Breast epithelium (tissue), 4 donors: ENCODE results near the gene PXDN. TPM values are rescaled to one million over a fixed set of nuclear protein-coding genes. Genes with fewer than 3 reads are reported as not detected.
A peak's percentile ranks its signal among the peaks of the same experiment; 100 is the strongest.

Experiments
- DNase-seq, 2 donors: peaks; one replicate each; pipeline ENCODE4 v3.0.0-alpha.2; 2019; ENCODE audit warnings: low spot score in 2 of 2
- H3K27ac ChIP-seq, 2 donors: fragments of 200-600 bp; sonication (generic) in 1 of 2; one replicate each; pipeline ENCODE4 v1.5.1; 2016 to 2019; ENCODE audit warnings: mild to moderate bottlenecking in 1 of 2
- H3K27me3 ChIP-seq, 2 donors: fragments of 200-600 bp; sonication (generic) in 1 of 2; one replicate each; pipeline versions ENCODE4 v1.5.1 to v1.6.0; 2017 to 2019; ENCODE audit warnings: control low read depth in 1 of 2, mild to moderate bottlenecking in 1 of 2
- H3K36me3 ChIP-seq: fragments of 200-600 bp; one replicate; pipeline ENCODE4 v1.5.1; 2019
- H3K4me1 ChIP-seq, 2 donors: fragments of 200-600 bp; sonication (generic); one replicate each; pipeline ENCODE4 v1.5.1; 2016 to 2019; ENCODE audit warnings: control low read depth in 1 of 2
- H3K4me3 ChIP-seq, 3 donors: fragments of 200-600 bp; sonication (generic); 1 replicate in 2 of 3; 2 replicates in 1 of 3; pipeline ENCODE4 v1.5.1; 2016 to 2019; ENCODE audit warnings: mild to moderate bottlenecking in 3 of 3, moderate library complexity in 2 of 3
- H3K9me3 ChIP-seq, 2 donors: fragments of 200-600 bp; sonication (generic) in 1 of 2; one replicate each; pipeline ENCODE4 v1.5.1; 2016 to 2019; ENCODE audit warnings: control low read depth in 1 of 2
- CTCF ChIP-seq, 3 donors: fragments of 450-650 bp; IDR thresholded peaks; one replicate each; pipeline ENCODE4 v1.5.1; 2016 to 2017; ENCODE audit warnings: antibody characterized with exemption in 3 of 3, mild to moderate bottlenecking in 3 of 3, moderate library complexity in 3 of 3
- POLR2A ChIP-seq: fragments of 450-650 bp; IDR thresholded peaks from one replicate; pipeline ENCODE4 v1.6.1; 2016; ENCODE audit warnings: antibody characterized with exemption, mild to moderate bottlenecking, moderate library complexity
- POLR2AphosphoS5 ChIP-seq, 3 donors: sonication (generic); formaldehyde crosslinking; IDR thresholded peaks; one replicate each; pipeline ENCODE4 v1.6.1; 2017; ENCODE audit warnings: antibody characterized with exemption in 3 of 3
- intact Hi-C: fragments of 100-400 bp; cut with DNase I; formaldehyde crosslinking; loops from one replicate; pipeline ENCODE4 v1.15.1; 2023; ENCODE audit warnings: low total_unique reads
- total RNA-seq, 3 donors: library from RNA; depleted of rRNA; stranded (reverse); fragments of >200 nt; gene quantifications; one replicate each; pipeline ENCODE4 v1.1.0, GENCODE V29; 2016

PXDN gene
- total RNA-seq, 3 donors from 2014 or later, result 42.4 to 108 (median 64.2) TPM

DNA sequence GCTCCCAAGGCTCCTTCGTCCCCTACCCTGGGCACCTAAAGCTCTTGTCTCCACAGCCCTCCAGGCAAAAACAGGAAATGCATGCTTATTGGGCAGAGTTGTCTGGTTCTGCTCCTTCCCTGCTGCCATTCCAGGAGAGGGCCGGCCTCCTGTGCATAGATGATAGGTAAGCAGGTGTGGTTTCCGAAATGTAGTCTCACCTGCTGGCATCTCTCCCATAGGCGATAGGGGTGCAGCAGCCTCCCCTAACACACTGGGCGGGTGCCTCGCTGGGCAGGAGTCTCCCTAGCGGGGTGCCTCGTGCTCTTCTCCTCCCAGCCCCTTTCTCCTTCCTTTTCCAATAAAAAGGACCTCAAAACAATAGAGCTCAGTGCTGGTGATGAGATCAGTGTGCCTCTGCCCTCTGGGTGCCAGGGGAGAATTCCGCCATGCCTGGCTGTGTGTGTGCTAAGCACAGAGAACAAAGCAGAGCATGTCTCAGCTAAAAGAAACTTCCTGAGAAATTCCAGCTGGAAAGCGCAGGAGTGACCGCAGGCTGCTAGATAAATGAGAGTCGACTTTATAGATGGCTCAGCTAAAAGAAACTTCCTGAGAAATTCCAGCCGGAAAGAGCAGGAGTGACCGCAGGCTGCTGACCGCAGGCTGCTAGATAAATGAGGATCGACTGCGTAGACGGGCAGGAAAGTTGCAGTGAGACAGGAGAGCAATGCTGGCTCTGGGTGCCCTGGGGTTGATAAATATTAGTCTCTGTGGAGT, 11.3 kb upstream of the PXDN start:
- intact Hi-C loops, result no loop called here

DNA sequence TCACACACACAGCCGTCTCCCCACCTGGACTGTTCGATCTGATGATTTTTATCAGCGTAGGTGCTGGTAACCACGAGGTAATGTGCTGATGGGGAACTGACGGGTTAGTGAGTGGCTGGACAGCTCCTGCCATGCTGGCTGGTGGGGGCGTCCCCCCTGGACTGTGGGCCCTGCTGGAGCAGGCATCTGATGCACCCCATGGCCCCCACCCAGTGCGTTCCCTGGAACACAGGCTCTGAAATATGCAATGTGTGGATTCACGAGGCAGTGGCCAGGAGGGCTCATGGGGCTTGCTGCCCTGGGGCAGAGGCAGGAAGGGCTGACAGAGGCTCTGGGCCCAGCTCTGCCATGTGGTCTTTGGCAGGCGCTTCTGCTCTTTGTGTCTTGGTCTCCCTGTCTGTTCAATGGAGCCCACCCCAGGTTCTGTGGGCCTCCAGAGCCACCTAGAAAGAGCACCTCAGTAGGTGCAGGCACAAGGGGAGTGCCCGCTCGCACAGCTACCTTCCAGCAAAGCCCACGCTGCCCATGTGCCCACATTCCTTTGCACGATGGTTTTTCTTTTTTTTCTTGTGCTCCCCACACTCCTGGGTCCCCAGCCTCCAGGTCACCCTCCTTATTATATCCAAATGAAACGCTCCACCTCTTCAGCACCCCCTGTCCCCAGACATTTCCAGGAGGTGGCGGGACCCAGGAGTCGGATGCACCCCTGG, 10.3 kb upstream of the PXDN start:
- DNase-seq, result no peak
- no peaks in the 10 kb centered on the region for H3K4me1 ChIP-seq
- H3K36me3 ChIP-seq, result no peaks in the 10 kb centered on the region
- H3K4me3 ChIP-seq, result no peak overlapping the region
- H3K27ac ChIP-seq, result no peak overlapping the region
- no peaks in the 10 kb centered on the region for H3K27me3 ChIP-seq
- no peak for TF ChIP-seq CTCF (IDR thresholded peaks at IDR 0.05)
- TF ChIP-seq POLR2AphosphoS5 (IDR thresholded peaks at IDR 0.05), result no peak
- no peak for TF ChIP-seq POLR2A
- intact Hi-C loops, result no loop called here
- H3K9me3 ChIP-seq, result peaks cover 0 to 10% of the 10 kb centered on the region in 2 donors

More for the DNA sequence above, 11.3 kb upstream of the PXDN start:
- H3K36me3 ChIP-seq, result no peaks in the 10 kb centered on the region
- H3K4me1 ChIP-seq, result no peaks in the 10 kb centered on the region
- no peak overlapping the region for H3K27ac ChIP-seq
- H3K9me3 ChIP-seq, result peaks cover 0 to 10% of the 10 kb centered on the region in 2 donors
- no peak overlapping the region for H3K4me3 ChIP-seq
- no peaks in the 10 kb centered on the region for H3K27me3 ChIP-seq
- TF ChIP-seq POLR2A (no peak), CTCF (IDR thresholded peaks at IDR 0.05) (no peak), POLR2AphosphoS5 (IDR thresholded peaks at IDR 0.05) (no peak)
- no peak for DNase-seq

- no peaks in the 10 kb centered on the region for H3K36me3 ChIP-seq
- H3K27me3 ChIP-seq, result no peaks in the 10 kb centered on the region
- no peak overlapping the region for H3K4me3 ChIP-seq
- TF ChIP-seq CTCF (IDR thresholded peaks at IDR 0.05) (no peak), POLR2AphosphoS5 (IDR thresholded peaks at IDR 0.05) (no peak), POLR2A (no peak)
- DNase-seq, result no peak
- no peak overlapping the region for H3K27ac ChIP-seq
- peaks cover 0 to 10% of the 10 kb centered on the region in 2 donors for H3K9me3 ChIP-seq
- H3K4me1 ChIP-seq, result no peaks in the 10 kb centered on the region
- intact Hi-C loops, result no loop called here
Measured at GRCh38 chr2:1754046-1754445, 9.7 kb upstream of the PXDN start.

DNA sequence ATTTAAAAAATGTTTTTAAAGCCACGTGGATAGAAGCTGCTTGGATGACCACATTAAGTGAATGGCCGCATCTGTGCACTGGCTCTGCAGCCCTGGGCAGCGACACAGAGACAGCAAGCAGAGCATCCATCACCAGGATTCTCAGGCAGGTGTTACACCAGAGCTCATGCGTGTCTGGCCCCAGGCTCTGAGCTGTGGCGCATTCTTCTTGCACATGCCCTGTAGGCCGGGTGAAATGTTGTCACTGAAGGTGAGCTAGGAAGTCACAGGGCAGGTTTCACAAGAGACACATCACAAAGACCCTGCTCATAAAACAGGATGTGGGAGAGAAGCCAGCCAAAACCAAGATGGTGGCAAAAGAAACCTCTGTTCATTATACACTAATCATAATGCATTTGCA, 8.4 kb upstream of the PXDN start:
- intact Hi-C loops, result no loop called here
- H3K4me1 ChIP-seq, result no peaks in the 10 kb centered on the region
- no peaks in the 10 kb centered on the region for H3K36me3 ChIP-seq
- TF ChIP-seq CTCF (IDR thresholded peaks at IDR 0.05), result no peak
- no peak for TF ChIP-seq POLR2A
- no peak for TF ChIP-seq POLR2AphosphoS5 (IDR thresholded peaks at IDR 0.05)
- no peak overlapping the region for H3K4me3 ChIP-seq
- peak in 1 of 2 donors; percentile 34 for DNase-seq
- no peaks in the 10 kb centered on the region for H3K27me3 ChIP-seq
- H3K27ac ChIP-seq, result no peak overlapping the region
- peaks cover 0 to 10% of the 10 kb centered on the region in 2 donors for H3K9me3 ChIP-seq
